HG03095 (cell line): ENCODE measurements around the gene TNNI2.
"Not testable (repeated sequence)": the region's sequence is repeated elsewhere in the genome, so short reads cannot be mapped to it uniquely, and the experiment has no call there.

Experiments
- ATAC-seq: cut with Tn5 transposase; IDR thresholded peaks from one replicate; pipeline ENCODE4 v1.9.1; 2021; ENCODE audit warnings: moderate library complexity; ENCODE audit not compliant: unreplicated experiment

Gene TNNI2

DNA sequence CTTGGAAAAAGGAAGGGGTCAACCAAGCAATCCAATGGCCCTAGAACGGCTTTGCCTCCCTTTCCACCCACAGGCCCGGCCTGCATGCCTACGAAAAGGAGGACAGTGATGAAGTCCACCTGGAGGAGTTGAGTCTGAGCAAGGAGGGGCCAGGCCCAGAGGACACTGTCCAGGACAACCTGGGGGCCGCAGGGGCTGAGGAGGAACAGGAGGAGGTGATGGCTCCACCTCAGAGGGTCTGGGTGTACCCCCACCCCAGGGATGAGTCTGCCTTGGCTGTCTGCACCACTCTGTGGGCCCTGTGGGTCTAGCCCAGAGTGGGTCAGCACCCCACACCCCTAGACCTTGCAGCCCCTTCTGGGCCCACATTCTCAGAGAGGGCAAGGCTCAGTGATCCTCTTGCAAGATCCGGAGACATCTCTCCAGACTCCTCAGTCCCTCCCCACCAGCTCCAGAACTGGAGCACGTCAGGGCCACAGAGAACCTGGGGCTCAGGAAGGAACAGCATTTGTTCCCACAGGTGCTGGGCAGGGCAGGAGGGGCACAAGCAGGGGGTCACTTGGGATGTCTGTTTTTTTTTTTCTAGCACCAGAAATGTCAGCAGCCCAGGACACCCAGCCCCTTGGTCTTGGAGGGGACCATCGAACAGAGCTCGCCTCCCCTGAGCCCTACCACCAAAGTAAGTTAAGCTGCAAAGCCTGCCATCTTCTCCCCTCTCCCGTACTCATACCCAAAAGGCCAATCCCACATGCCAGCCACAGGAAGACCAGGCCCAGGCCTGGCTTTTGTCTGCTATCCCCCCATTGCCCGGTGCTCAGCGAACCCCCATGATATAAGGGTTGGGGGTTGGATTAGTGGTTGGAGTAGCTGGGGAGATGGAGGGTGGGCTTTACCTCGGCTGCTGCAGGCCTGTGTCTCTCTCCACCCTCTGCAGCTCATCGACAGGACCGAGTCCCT lies 44.8 kb downstream of the TNNI2 start:
- no peak for ATAC-seq

DNA sequence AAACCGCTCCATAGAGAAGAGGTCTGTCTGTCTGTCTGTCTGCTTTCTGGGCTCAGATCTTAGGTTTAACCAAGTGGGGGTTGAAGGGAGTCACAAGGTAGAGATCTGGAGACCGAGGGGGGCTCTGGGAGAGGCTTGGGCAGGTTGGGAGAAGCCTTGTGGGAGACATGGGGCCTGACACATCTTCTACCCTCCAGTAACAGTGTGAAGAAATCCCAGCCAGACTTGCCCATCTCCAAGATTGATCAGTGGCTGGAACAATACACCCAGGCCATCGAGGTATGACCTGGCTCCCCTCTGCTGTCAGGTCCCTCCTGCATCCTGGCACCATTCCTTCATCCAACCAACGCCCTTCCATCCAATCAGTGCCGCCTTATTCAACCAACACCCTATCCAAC lies 45.5 kb downstream of the TNNI2 start:
- ATAC-seq = no peak

DNA sequence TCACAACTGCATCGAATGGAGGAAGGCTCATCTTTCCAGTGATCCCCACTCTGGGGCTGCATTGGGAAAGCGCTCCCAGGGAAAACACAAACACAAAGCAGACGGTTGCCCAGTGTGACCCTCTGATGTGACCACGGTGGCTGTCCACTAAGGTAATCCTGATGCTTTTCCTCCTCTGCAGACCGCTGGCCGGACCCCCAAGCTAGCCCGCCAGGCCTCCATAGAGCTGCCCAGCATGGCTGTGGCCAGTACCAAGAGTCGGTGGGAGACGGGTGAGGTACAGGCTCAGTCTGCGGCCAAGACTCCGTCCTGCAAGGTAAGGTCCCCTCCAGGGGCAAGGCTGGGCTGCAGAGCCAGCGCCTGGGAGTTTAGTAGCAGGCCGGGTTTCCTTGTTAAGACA lies 47.8 kb downstream of the TNNI2 start:
- not testable (repeated sequence) for ATAC-seq

DNA sequence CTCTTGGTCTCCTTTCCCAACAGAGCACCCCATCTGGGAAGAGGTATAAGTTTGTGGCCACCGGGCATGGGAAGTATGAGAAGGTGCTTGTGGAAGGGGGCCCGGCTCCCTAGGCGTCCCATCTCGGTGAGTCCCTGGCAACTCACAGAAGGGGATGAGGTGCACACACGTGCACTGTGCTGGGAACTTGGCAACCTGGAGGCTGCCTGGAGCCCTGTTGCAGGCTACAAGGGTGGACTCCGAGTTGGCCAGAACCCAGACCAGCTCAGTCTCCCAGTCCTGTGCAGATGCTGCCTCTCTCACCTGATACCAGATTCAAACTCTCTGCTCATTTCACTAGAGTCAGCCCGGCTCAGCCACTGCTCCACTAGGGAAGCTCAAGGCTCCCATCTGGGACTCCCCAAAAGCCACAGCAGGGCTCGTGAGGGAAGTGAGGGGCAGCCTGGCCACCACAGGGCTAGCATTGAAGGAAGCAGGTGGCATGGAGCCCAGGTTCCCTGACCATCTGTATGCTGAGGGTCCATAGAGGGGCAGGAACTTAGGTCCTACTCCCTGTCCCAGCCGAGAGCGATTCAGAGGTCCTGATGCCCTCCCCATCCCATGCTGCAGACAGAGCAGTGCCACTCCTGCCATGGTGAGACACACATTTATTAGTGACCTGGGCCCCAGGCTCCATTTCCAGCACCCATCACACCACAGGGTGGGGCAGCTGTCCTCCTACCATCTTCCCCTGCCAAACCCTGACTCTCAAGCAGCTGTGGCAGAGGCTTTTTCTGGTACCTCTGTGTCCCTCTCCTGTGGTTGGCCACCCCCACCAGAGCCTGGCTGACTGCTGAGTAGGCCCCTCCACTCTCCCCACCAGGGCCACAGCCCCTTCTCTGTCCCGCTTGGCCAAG lies 48.9 kb downstream of the TNNI2 start:
- ATAC-seq = no peak

DNA sequence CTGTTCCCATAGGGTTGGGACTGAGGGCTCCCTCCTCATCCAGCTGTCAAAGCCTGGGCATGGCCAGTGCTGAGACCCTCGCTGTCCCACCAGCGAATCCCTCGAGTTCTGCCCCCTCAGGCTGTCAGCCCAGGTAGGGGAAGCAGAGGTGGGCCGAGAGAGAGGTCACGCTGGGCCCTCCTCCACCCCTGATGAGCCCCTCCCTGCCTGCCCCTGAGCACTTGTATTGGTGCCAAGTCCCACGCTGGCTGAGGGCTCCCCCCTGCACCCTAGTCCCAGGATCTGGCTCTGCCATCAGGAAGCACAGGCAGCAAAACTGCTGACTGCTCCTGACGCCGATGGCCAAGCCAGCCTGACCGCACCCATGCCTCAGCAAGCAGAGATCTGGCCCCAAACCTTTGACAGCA lies 49.6 kb downstream of the TNNI2 start:
- ATAC-seq = no peak

DNA sequence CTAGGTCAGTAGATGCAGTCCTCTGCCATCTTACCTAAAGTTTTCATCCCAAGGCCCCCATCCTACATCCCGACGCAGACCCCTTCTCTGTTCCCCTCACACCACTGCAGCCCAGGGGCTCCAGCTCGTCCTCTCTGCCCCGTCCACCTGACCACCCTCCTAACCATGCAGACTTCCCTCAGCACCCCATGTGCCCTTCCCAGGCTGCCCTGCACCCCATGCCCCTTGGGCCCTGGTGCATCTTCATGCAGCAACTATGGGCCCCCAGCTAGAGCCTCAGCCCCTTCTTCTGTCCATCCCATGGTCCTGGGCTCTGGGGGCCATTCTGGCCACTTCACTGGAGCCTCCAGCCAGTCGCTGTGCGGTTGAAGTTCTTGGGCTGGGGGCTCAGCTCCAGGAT lies 50.0 kb downstream of the TNNI2 start:
- no peak for ATAC-seq

DNA sequence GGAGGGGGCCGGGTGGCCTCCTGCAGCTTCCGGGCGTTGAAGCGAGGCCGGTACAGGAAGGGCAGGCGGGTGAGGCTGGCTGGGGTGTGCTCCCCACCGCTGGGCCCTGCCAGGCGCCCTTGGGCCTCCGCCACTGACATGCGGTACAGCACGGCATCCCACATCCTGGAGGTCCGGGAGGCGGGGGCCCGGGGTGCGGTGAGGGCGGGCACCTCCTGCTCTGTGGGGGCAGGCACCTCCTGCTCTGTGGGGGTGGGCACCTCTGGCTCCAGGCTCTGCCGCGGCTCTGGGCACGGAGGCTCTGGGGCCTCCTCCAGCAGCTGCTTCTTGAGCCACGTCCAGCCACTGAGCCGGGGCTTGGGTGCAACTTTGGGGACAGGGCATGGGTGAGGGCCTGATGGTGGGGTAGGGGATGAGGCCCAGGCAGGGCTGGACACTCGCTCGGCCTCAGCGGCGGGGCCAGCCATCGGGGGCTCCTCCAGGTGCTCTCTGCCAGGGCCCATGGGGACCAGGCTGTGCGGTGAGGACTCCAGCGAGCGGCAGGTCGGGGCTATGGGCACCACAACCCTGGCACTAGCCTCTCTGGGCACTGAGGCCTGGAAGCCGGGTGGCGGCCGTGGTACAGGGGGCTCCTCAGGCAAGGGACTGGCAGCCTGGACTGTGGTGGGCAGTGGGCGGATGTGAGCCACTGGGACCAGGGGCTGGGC lies 50.6 kb downstream of the TNNI2 start:
- ATAC-seq = no peak

DNA sequence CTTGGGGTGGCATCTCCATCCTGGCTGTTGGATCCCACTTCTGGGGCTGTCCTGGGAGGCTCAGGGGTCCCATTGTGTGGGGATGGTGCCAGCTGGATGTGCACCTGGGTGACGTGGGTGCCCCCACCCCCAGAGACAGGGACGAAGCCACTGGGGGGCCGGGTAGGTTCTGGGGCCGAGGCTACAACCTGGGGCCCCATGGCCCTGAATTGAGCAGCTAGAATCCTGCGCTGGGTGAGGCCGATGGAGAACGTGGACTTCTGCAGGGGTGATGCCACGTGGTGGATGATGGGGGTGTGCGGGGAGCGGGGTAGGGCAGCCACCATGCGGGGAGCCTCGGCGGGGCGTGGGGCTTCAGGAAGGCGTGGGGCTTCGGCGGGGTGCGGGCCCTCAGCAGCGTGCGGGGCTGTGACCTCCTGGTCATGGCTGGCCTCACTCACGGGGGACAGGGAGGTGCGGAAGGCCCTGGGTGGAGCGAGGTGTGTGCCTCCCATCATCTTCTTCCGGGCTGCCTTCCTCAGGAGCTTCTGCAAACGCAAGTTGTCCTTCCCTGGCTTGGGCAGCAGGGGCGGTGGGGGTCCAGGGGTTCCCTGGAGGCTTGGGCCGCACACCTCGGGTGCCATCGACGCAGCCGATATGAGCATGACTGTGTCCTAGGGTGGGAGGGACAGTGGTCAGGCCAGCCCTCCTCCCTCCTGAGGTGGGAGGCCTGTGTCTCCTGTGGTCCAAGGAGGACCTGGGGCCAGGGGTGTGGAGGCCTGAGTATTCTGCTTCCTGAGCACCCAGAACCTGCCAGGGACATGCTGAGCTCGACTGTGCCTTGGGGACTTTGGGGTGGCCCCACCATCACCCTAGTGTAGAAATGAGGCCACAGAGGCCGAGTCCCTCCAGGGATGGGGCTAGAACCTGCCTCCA lies 51.4 kb downstream of the TNNI2 start:
- no peak for ATAC-seq
